ENCODE results near the gene DESI1. TPM values are rescaled to one million over a fixed set of nuclear protein-coding genes. Genes with fewer than 3 reads are reported as not detected.

The DESI1 gene
- 24.1 and 35.7 TPM in 2 replicates for total RNA-seq

GRCh38 chr22:41620589-41621098, at the start of gene DESI1:
DESI1 (minus strand) TSS chr22:41621043; CDS start chr22:41620839, 204 bp downstream.

GRCh38 chr22:41621099-41621910, 462 bp upstream of the DESI1 start, which contains the start of gene XRCC6:
XRCC6 (plus strand) TSS chr22:41621295; CDS start chr22:41622005, 710 bp downstream.

GRCh38 chr22:41589391-41590241, 31.2 kb downstream of the DESI1 start, which contains the start of gene PMM1:
PMM1 (minus strand) TSS chr22:41589840; CDS start chr22:41589805, 35 bp downstream.

Other genes with a start within 250 kb of the DESI1 start
- 3.1 and 4.2 TPM in 2 replicates for gene TEF, start 239.1 kb downstream of the DESI1 start, total RNA-seq
- 21.8 and 33.2 TPM in 2 replicates for gene TOB2, start 174.2 kb downstream of the DESI1 start, total RNA-seq
- gene PHF5A, start 152.4 kb downstream of the DESI1 start, total RNA-seq, result 35.2 and 39.5 TPM in 2 replicates
- gene ACO2, start 151.9 kb downstream of the DESI1 start, total RNA-seq, result 59.6 and 74.5 TPM in 2 replicates
- 16.5 and 17.5 TPM in 2 replicates for gene POLR3H, start 76.6 kb downstream of the DESI1 start, total RNA-seq
- 0.49 and 1.3 TPM in 2 replicates for gene CSDC2, start 60.0 kb downstream of the DESI1 start, total RNA-seq
- gene PMM1, start 31.2 kb downstream of the DESI1 start, total RNA-seq, result 44.6 and 50.0 TPM in 2 replicates
- 219 and 247 TPM in 2 replicates for gene XRCC6, start 252 bp upstream of the DESI1 start, total RNA-seq
- 126 and 164 TPM in 2 replicates for gene SNU13, start 67.8 kb upstream of the DESI1 start, total RNA-seq
- gene MEI1, start 78.5 kb upstream of the DESI1 start, total RNA-seq, result 1.3 and 2.0 TPM in 2 replicates
- 4.5 and 11.8 TPM in 2 replicates for gene CCDC134, start 179.6 kb upstream of the DESI1 start, total RNA-seq
- gene SREBF2, start 212.1 kb upstream of the DESI1 start, total RNA-seq, result 36.5 and 58.2 TPM in 2 replicates